ENCODE data around the gene A2M. TPM values are rescaled to one million over a fixed set of nuclear protein-coding genes. Genes with fewer than 3 reads are reported as not detected.

A2M gene
- total RNA-seq, 1 donor from 2014 or later, result 4.2 TPM

GRCh38 chr12:9090220-9090619 lies 25.5 kb downstream of the A2M start:
- Histone ChIP-seq H3K9ac (ENCODE audit: low read length) (no peak overlapping the region), H4K20me1 (ENCODE audit: insufficient read depth, low read length) (no peaks in the 10 kb centered on the region), H3K4me3 (ENCODE audit: insufficient read depth, low read depth, low read length) (no peak overlapping the region), H3K79me2 (ENCODE audit: insufficient read depth, low read length) (no peaks in the 10 kb centered on the region), H2AFZ (ENCODE audit: low read depth, low read length) (no peak overlapping the region), H3K4me1 (ENCODE audit: insufficient read depth, low read length) (no peaks in the 10 kb centered on the region), H3K36me3 (ENCODE audit: insufficient read depth, low read length) (no peaks in the 10 kb centered on the region), H3K27me3 (ENCODE audit: insufficient read depth, low read length) (no peaks in the 10 kb centered on the region), H3K4me2 (ENCODE audit: low read length) (no peak overlapping the region), H3K9me3 (ENCODE audit: insufficient read depth, low read depth, low read length) (no peaks in the 10 kb centered on the region), H3K27ac (ENCODE audit: low read depth, low read length) (no peak overlapping the region)
- Mint-ChIP-seq H3K4me1 (ENCODE audit: low read depth, unreplicated experiment) (no peaks in the 10 kb centered on the region), H3K4me3 (ENCODE audit: unreplicated experiment) (no peak overlapping the region), H3K36me3 (ENCODE audit: low read depth, unreplicated experiment) (no peaks in the 10 kb centered on the region), H3K9me3 (ENCODE audit: unreplicated experiment) (no peaks in the 10 kb centered on the region), H3K27ac (ENCODE audit: unreplicated experiment) (no peak overlapping the region), H3K27me3 (ENCODE audit: low read depth, unreplicated experiment) (no peaks in the 10 kb centered on the region)
- TF ChIP-seq EZH2 (IDR thresholded peaks at IDR 0.05; ENCODE audit: insufficient read depth, low read length) (no peak), CTCF (IDR thresholded peaks at IDR 0.05; ENCODE audit: insufficient read depth, low read depth, low read length) (no peak)
- DNase-seq (ENCODE audit: low read depth) (no peak), FAIRE-seq (no peak)

GRCh38 chr12:9087087-9087835 lies 28.5 kb downstream of the A2M start:
- H3K4me3 Mint-ChIP-seq (ENCODE audit: unreplicated experiment), result no peak overlapping the region
- H3K27ac Mint-ChIP-seq (ENCODE audit: unreplicated experiment), result no peak overlapping the region
- no peaks in the 10 kb centered on the region for H4K20me1 ChIP-seq (ENCODE audit: insufficient read depth, low read length)
- peaks cover 6% of the 10 kb centered on the region for H3K9me3 Mint-ChIP-seq (ENCODE audit: unreplicated experiment)
- no peaks in the 10 kb centered on the region for H3K36me3 ChIP-seq (ENCODE audit: insufficient read depth, low read length)
- DNase-seq (ENCODE audit: low read depth) (no peak), FAIRE-seq (no peak)
- no peaks in the 10 kb centered on the region for H3K27me3 ChIP-seq (ENCODE audit: insufficient read depth, low read length)
- H3K9me3 ChIP-seq (ENCODE audit: insufficient read depth, low read depth, low read length), result no peaks in the 10 kb centered on the region
- no peaks in the 10 kb centered on the region for H3K4me1 ChIP-seq (ENCODE audit: insufficient read depth, low read length)
- no peak overlapping the region for H2AFZ ChIP-seq (ENCODE audit: low read depth, low read length)
- no peaks in the 10 kb centered on the region for H3K27me3 Mint-ChIP-seq (ENCODE audit: low read depth, unreplicated experiment)
- TF ChIP-seq EZH2 (IDR thresholded peaks at IDR 0.05; ENCODE audit: insufficient read depth, low read length), result no peak
- TF ChIP-seq CTCF (IDR thresholded peaks at IDR 0.05; ENCODE audit: insufficient read depth, low read depth, low read length), result no peak
- H3K27ac ChIP-seq (ENCODE audit: low read depth, low read length), result no peak overlapping the region
- H3K79me2 ChIP-seq (ENCODE audit: insufficient read depth, low read length), result no peaks in the 10 kb centered on the region
- no peak overlapping the region for H3K4me2 ChIP-seq (ENCODE audit: low read length)
- H3K4me1 Mint-ChIP-seq (ENCODE audit: low read depth, unreplicated experiment), result no peaks in the 10 kb centered on the region
- no peaks in the 10 kb centered on the region for H3K36me3 Mint-ChIP-seq (ENCODE audit: low read depth, unreplicated experiment)
- H3K4me3 ChIP-seq (ENCODE audit: insufficient read depth, low read depth, low read length), result no peak overlapping the region
- H3K9ac ChIP-seq (ENCODE audit: low read length), result no peak overlapping the region

GRCh38 chr12:9086087-9086486 lies 29.6 kb downstream of the A2M start:
- Mint-ChIP-seq H3K9me3 (ENCODE audit: unreplicated experiment) (peaks cover 6% of the 10 kb centered on the region), H3K36me3 (ENCODE audit: low read depth, unreplicated experiment) (no peaks in the 10 kb centered on the region), H3K27ac (ENCODE audit: unreplicated experiment) (no peak overlapping the region), H3K4me1 (ENCODE audit: low read depth, unreplicated experiment) (no peaks in the 10 kb centered on the region), H3K27me3 (ENCODE audit: low read depth, unreplicated experiment) (no peaks in the 10 kb centered on the region), H3K4me3 (ENCODE audit: unreplicated experiment) (no peak overlapping the region)
- no peak for TF ChIP-seq CTCF (IDR thresholded peaks at IDR 0.05; ENCODE audit: insufficient read depth, low read depth, low read length)
- TF ChIP-seq EZH2 (IDR thresholded peaks at IDR 0.05; ENCODE audit: insufficient read depth, low read length), result no peak
- no peaks in the 10 kb centered on the region for H3K9me3 ChIP-seq (ENCODE audit: insufficient read depth, low read depth, low read length)
- H3K4me3 ChIP-seq (ENCODE audit: insufficient read depth, low read depth, low read length), result no peak overlapping the region
- no peaks in the 10 kb centered on the region for H4K20me1 ChIP-seq (ENCODE audit: insufficient read depth, low read length)
- no peaks in the 10 kb centered on the region for H3K4me1 ChIP-seq (ENCODE audit: insufficient read depth, low read length)
- no peaks in the 10 kb centered on the region for H3K79me2 ChIP-seq (ENCODE audit: insufficient read depth, low read length)
- H2AFZ ChIP-seq (ENCODE audit: low read depth, low read length), result no peak overlapping the region
- FAIRE-seq, result no peak
- no peak overlapping the region for H3K27ac ChIP-seq (ENCODE audit: low read depth, low read length)
- no peaks in the 10 kb centered on the region for H3K27me3 ChIP-seq (ENCODE audit: insufficient read depth, low read length)
- H3K36me3 ChIP-seq (ENCODE audit: insufficient read depth, low read length), result no peaks in the 10 kb centered on the region
- no peak overlapping the region for H3K4me2 ChIP-seq (ENCODE audit: low read length)
- no peak for DNase-seq (ENCODE audit: low read depth)
- H3K9ac ChIP-seq (ENCODE audit: low read length), result no peak overlapping the region
